T-cell (primary cell): ENCODE data around the gene MS4A4A. TPM values are rescaled to one million over a fixed set of nuclear protein-coding genes. Genes with fewer than 3 reads are reported as not detected.

ENCODE experiments used
- ATAC-seq, 4 experiments: fragments of 200-7000 bp in 3 of 4; fragments of 150-1000 bp in 1 of 4; cut with Tn5 transposase; replicated peaks in 1 of 4; 1 replicate in 3 of 4; 2 replicates in 1 of 4; pipeline ENCODE4 v1.10.0; 2021; ENCODE audit warnings: moderate library complexity in 3 of 4, mild to moderate bottlenecking in 2 of 4, moderate number of reproducible peaks in 1 of 4
- CTCF ChIA-PET, 2 donors: fragments of 300-600 bp; sonication (Branson Sonifier 250); formaldehyde crosslinking; loops; one replicate each; lab custom pipeline; 2022; ENCODE audit warnings: antibody characterized with exemption in 2 of 2; lab: Charles Lee
- POLR2A ChIA-PET, 2 donors: fragments of 300-600 bp; sonication (Branson Sonifier 250); formaldehyde crosslinking; loops; one replicate each; lab custom pipeline; 2022; ENCODE audit warnings: antibody characterized with exemption in 2 of 2; lab: Charles Lee
- DNase-seq, 35 experiments: peaks; one replicate each; pipeline versions ENCODE4 v3.0.0 to v3.0.0-alpha.2; 2013 to 2023
- H3K27ac ChIP-seq: one replicate; pipeline ENCODE4 v1.5.1; 2013; ENCODE audit warnings: low read length
- H3K27me3 ChIP-seq, 2 experiments: replicated peaks in 1 of 2; 1 replicate in 1 of 2; 2 replicates in 1 of 2; pipeline versions ENCODE4 v1.6.1 to v1.7.0; 2013; ENCODE audit warnings: low read length in 1 of 2, mixed read lengths in 1 of 2; ENCODE audit not compliant: control insufficient read depth in 2 of 2, insufficient read depth in 2 of 2; ENCODE audit errors: extremely low read depth in 1 of 2
- H3K36me3 ChIP-seq, 2 donors: 1 replicate in 1 of 2; 2 replicates in 1 of 2; pipeline versions ENCODE4 v1.6.1 to v1.7.0; 2013; ENCODE audit warnings: low read length in 1 of 2; ENCODE audit not compliant: control insufficient read depth in 2 of 2, insufficient read depth in 1 of 2; ENCODE audit errors: extremely low read depth in 1 of 2
- H3K4me1 ChIP-seq, 2 experiments: 1 replicate in 1 of 2; 2 replicates in 1 of 2; pipeline versions ENCODE4 v1.6.1 to v1.7.0; 2013; ENCODE audit warnings: low read length in 2 of 2, mixed read lengths in 1 of 2; ENCODE audit not compliant: insufficient read depth in 2 of 2, control insufficient read depth in 1 of 2; ENCODE audit errors: extremely low read depth in 1 of 2
- H3K4me3 ChIP-seq, 2 donors: 1 replicate in 1 of 2; 2 replicates in 1 of 2; pipeline versions ENCODE4 v1.5.1 to v1.7.0; 2013; ENCODE audit warnings: mild to moderate bottlenecking in 2 of 2, low read length in 1 of 2, moderate library complexity in 1 of 2; ENCODE audit not compliant: control insufficient read depth in 1 of 2; ENCODE audit errors: extremely low read depth in 1 of 2
- H3K9me3 ChIP-seq: 2 replicates; pipeline ENCODE4 v1.7.0; 2013
- H3K27ac Mint-ChIP-seq, 2 donors: one replicate each; pipeline ENCODE4 v1.8.0; 2020 to 2021; ENCODE audit warnings: mild to moderate bottlenecking in 2 of 2, mixed read lengths in 2 of 2
- H3K27me3 Mint-ChIP-seq, 2 donors: one replicate each; pipeline ENCODE4 v1.8.0; 2021 to 2022; ENCODE audit warnings: mixed read lengths in 2 of 2
- H3K36me3 Mint-ChIP-seq: one replicate; pipeline ENCODE4 v1.8.0; 2021; ENCODE audit warnings: mixed read lengths
- H3K4me1 Mint-ChIP-seq, 3 donors: one replicate each; pipeline ENCODE4 v1.8.0; 2020 to 2022; ENCODE audit warnings: mixed read lengths in 3 of 3, mild to moderate bottlenecking in 1 of 3
- H3K4me3 Mint-ChIP-seq, 3 donors: one replicate each; pipeline ENCODE4 v1.8.0; 2020 to 2022; ENCODE audit warnings: mild to moderate bottlenecking in 3 of 3, mixed read lengths in 3 of 3, moderate library complexity in 3 of 3
- H3K9me3 Mint-ChIP-seq, 3 donors: one replicate each; pipeline ENCODE4 v1.8.0; 2020 to 2022; ENCODE audit warnings: mixed read lengths in 3 of 3
- WGBS: methylation state at CpG from one replicate; pipeline ENCODE4 v1.1.5; 2013; ENCODE audit warnings: missing lambda C conversion rate; ENCODE audit not compliant: insufficient coverage; 5-methylcytosine and 5-hydroxymethylcytosine counted together
- total RNA-seq, 35 experiments: library from RNA in 6 of 35; stranded (reverse) in 6 of 35; fragments of 120-200 nt in 1 of 35; gene quantifications; one replicate each; pipeline versions ENCODE4 v1.2.1 to v1.2.4 and lab custom pipeline; 2013 to 2026

Gene MS4A4A
- total RNA-seq (under 1 TPM in 1 of 5 donors, not detected in 4; 0.26 TPM), total RNA-seq (lab: John Stamatoyannopoulos, UW) (0 to 5.2 (median 0) reads per million in 29 experiments)
- total RNA-seq (2013): 0.07 TPM

DNA sequence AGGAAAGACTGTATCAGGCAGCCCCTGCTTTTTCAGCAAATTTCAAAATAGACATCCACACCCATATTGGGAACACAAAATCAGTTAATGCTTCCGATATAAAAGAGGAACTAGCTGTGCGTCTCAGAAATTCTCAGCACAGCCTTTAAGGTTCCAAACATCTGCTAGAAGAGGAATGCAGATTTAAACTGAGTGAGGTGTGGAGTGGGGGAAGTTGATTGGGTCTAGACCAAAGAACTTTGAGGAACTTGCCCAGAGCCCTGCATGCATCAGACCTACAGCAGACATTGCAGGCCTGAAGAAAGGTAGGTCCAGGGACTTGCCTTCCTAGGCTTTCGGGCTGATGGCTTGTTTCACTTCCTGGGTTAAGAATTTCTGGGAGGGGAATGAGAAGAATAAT lies at the start of gene MS4A4A:
MS4A4A (plus strand) TSS at position 255 of the 400 bp plus-strand sequence; CDS start at position 265, 10 bp downstream.
- no peaks in the 10 kb centered on the region for H3K36me3 ChIP-seq
- H3K27ac ChIP-seq: no peak within 1 kb of the TSS
- peaks cover 0 to 3% of the 10 kb centered on the region in 2 experiments for H3K27me3 ChIP-seq
- ChIA-PET CTCF (no interaction called here), POLR2A (no interaction called here)
- Mint-ChIP-seq H3K27me3 (peaks cover 6 to 16% of the 10 kb centered on the region in 2 donors), H3K4me3 (no peak within 1 kb of the TSS), H3K27ac (no peak within 1 kb of the TSS), H3K36me3 (no peaks in the 10 kb centered on the region), H3K4me1 (peaks cover 0 to 2% (median 0%) of the 10 kb centered on the region in 3 donors), H3K9me3 (no peaks in the 10 kb centered on the region)
- 40% methylated on average over 1 of the region's 3 CpGs for WGBS
- H3K9me3 ChIP-seq: no peaks in the 10 kb centered on the region
- no peak within 1 kb of the TSS for H3K4me3 ChIP-seq
- no peaks in the 10 kb centered on the region for H3K4me1 ChIP-seq
- DNase-seq (peak in 3 of 35 experiments; percentile 0 to 26 (median 1)), ATAC-seq (no peak)

DNA sequence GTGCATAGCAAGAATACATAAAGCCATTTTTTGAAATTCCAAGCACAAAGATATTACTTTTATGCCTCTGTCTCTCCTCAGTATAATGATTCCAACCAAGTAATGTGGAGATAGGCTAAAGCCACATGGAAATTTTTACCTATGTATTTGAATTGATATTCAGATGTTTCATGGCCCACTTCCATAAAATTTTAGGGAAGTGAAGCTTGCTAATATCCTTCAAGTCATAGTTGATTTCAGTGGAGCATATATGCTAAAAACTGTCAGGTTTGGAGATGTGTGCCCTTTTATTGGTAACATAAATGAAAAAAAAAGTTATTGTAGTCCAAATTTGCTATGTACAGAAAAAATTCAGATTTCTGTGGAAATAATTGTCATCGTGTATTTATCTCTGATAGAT lies 49.8 kb upstream of the MS4A4A start:
- H3K36me3 Mint-ChIP-seq: no peaks in the 10 kb centered on the region
- ATAC-seq: no peak
- Histone ChIP-seq H3K4me1 (no peaks in the 10 kb centered on the region), H3K9me3 (no peaks in the 10 kb centered on the region), H3K36me3 (no peaks in the 10 kb centered on the region), H3K27me3 (peaks cover 0 to 5% of the 10 kb centered on the region in 2 experiments), H3K4me3 (no peak overlapping the region), H3K27ac (no peak overlapping the region)
- no peak overlapping the region for H3K27ac Mint-ChIP-seq
- H3K9me3 Mint-ChIP-seq: no peaks in the 10 kb centered on the region
- no peak overlapping the region for H3K4me3 Mint-ChIP-seq
- ChIA-PET CTCF (interaction anchor here in 1 of 2 donors (0.9 kb wide), 1 partner anchor 21 kb away, joined by 3 read pairs; no protein-coding TSS in a partner anchor), POLR2A (no interaction called here)
- no CpG with 5 or more reads among the region's 1 CpG for WGBS
- no peaks in the 10 kb centered on the region for H3K4me1 Mint-ChIP-seq
- DNase-seq: no peak
- peaks cover 3 to 7% of the 10 kb centered on the region in 2 donors for H3K27me3 Mint-ChIP-seq

DNA sequence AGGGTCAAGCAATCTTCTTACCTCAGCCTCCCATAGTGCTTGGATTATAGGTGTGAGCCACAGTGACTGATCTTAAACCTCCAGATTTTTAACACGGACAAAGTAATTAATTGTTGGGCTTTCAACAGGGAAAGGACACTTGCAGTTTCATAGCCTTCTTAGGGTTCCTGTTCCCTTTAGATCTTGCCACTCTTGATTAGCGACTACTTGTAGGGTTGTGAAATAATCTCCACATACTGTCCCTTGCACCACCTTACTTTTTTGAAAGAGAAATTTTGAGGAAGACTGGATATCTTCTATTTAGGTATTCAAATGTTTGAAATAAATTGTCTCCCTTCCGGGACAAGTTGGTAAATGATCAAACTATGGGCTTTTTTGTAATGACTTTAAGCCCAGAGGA lies 45.1 kb upstream of the MS4A4A start:
- WGBS: no CpG with 5 or more reads among the region's 3 CpGs
- ATAC-seq (no peak), DNase-seq (no peak)
- Mint-ChIP-seq H3K27me3 (peaks cover 16 to 21% of the 10 kb centered on the region in 2 donors), H3K27ac (no peak overlapping the region), H3K4me1 (no peaks in the 10 kb centered on the region), H3K9me3 (no peaks in the 10 kb centered on the region), H3K4me3 (no peak overlapping the region), H3K36me3 (no peaks in the 10 kb centered on the region)
- no peaks in the 10 kb centered on the region for H3K4me1 ChIP-seq
- peaks cover 0 to 5% of the 10 kb centered on the region in 2 experiments for H3K27me3 ChIP-seq
- H3K27ac ChIP-seq: no peak overlapping the region
- no peaks in the 10 kb centered on the region for H3K36me3 ChIP-seq
- ChIA-PET POLR2A (no interaction called here), CTCF (no interaction called here)
- H3K4me3 ChIP-seq: no peak overlapping the region
- no peaks in the 10 kb centered on the region for H3K9me3 ChIP-seq

DNA sequence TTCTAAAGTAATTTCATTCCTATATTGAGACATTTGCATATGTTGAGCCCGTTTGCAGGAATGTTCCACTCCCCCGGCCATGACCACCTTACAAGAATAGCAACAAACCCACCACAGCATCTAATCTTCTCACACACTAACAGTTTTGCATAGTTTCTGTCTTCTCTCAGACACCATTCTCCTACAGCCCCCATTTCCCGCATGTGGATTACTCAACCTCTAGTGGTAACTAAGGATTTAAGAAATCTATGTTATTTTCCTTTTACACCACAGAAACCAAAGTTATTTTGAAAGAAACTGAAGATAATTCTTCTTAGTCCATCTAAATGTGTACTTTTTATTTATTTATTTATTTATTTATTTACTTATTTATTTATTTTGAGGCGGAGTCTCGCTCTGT lies 39.8 kb upstream of the MS4A4A start:
- H3K36me3 ChIP-seq: no peaks in the 10 kb centered on the region
- ATAC-seq: no peak
- no peak for DNase-seq
- H3K4me1 Mint-ChIP-seq: no peaks in the 10 kb centered on the region
- H3K9me3 ChIP-seq: no peaks in the 10 kb centered on the region
- no peak overlapping the region for H3K4me3 Mint-ChIP-seq
- no peaks in the 10 kb centered on the region for H3K9me3 Mint-ChIP-seq
- H3K36me3 Mint-ChIP-seq: no peaks in the 10 kb centered on the region
- H3K4me1 ChIP-seq: no peaks in the 10 kb centered on the region
- ChIA-PET CTCF (no interaction called here), POLR2A (no interaction called here)
- no peak overlapping the region for H3K27ac ChIP-seq
- no peak overlapping the region for H3K27ac Mint-ChIP-seq
- 85% methylated on average over 4 of the region's 5 CpGs for WGBS
- no peaks in the 10 kb centered on the region for H3K27me3 ChIP-seq
- no peak overlapping the region for H3K4me3 ChIP-seq
- H3K27me3 Mint-ChIP-seq: peaks cover 31% of the 10 kb centered on the region in 2 donors

DNA sequence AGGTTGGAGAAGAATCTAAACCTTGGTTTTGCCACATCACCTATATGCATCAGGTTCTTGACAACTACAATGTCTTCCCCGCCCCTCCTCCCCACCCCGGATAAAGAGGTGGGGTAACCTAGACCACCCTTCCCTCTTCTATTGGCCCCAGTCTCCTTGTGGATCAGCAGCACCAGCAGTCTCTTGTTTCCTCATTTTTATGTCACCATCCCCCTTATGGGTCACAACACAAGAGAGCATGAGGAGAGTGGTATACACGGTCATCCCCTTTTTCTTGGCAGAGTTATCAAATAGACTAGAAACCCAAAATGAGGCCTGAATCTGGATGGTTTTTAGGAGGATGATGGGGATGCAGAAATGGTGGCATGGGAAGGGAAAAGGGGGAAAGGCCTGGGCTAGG lies 38.7 kb upstream of the MS4A4A start:
- no peaks in the 10 kb centered on the region for H3K36me3 ChIP-seq
- H3K36me3 Mint-ChIP-seq: no peaks in the 10 kb centered on the region
- no peak overlapping the region for H3K27ac ChIP-seq
- H3K9me3 Mint-ChIP-seq: no peaks in the 10 kb centered on the region
- H3K27me3 ChIP-seq: peaks cover 0 to under 1% of the 10 kb centered on the region in 2 experiments
- no peak for ATAC-seq
- POLR2A ChIA-PET: no interaction called here
- H3K4me3 Mint-ChIP-seq: no peak overlapping the region
- CTCF ChIA-PET: no interaction called here
- H3K4me3 ChIP-seq: no peak overlapping the region
- WGBS: 79% methylated on average over 2 of the region's 3 CpGs
- H3K27ac Mint-ChIP-seq: no peak overlapping the region
- no peaks in the 10 kb centered on the region for H3K9me3 ChIP-seq
- no peaks in the 10 kb centered on the region for H3K4me1 Mint-ChIP-seq
- DNase-seq: no peak
- no peaks in the 10 kb centered on the region for H3K4me1 ChIP-seq
- peaks cover 31% of the 10 kb centered on the region in 2 donors for H3K27me3 Mint-ChIP-seq

DNA sequence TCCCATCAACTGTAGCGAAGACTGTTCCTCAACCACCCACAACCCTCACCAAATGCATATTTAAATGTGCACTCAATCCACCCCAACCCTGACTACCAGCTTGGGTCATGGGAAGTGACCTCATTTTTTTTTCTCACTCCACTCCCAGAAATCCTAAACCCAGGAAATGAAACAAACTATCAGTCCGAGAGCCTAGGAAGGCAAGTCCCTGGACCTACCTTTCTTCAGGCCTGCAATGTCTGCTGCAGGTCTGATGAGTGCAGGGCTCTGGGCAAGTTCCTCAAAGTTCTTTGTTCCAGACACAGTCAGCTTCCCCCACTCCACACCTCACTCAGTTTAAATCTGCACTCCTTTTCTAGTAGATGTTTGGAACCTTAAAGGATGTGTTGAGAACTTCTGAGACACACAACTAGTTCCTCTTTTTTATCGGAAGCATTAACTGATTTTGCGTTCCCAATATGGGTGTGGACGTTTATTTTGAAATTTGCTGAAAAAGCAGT lies 37.7 kb upstream of the MS4A4A start, which contains the start of gene MS4A4E:
MS4A4E (minus strand) TSS at position 398 of the 500 bp plus-strand sequence. CDS start 13,082 bp downstream, outside the sequence.
- Mint-ChIP-seq H3K27me3 (peaks cover 23 to 33% of the 10 kb centered on the region in 2 donors), H3K27ac (no peak within 1 kb of the TSS), H3K36me3 (no peaks in the 10 kb centered on the region), H3K4me3 (no peak within 1 kb of the TSS), H3K9me3 (no peaks in the 10 kb centered on the region), H3K4me1 (no peaks in the 10 kb centered on the region)
- ChIA-PET CTCF (no interaction called here), POLR2A (no interaction called here)
- no peak within 1 kb of the TSS for H3K4me3 ChIP-seq
- no peaks in the 10 kb centered on the region for H3K36me3 ChIP-seq
- ATAC-seq: no peak
- H3K9me3 ChIP-seq: no peaks in the 10 kb centered on the region
- peaks cover 0 to 4% of the 10 kb centered on the region in 2 experiments for H3K27me3 ChIP-seq
- H3K27ac ChIP-seq: no peak within 1 kb of the TSS
- no peaks in the 10 kb centered on the region for H3K4me1 ChIP-seq
- no peak for DNase-seq
- WGBS: 88% methylated on average over 2 of the region's 5 CpGs
